ENCODE results near the gene MEF2C. TPM values are rescaled to one million over a fixed set of nuclear protein-coding genes. Genes with fewer than 3 reads are reported as not detected.
A peak's percentile ranks its signal among the peaks of the same experiment; 100 is the strongest.

Gene MEF2C
- total RNA-seq, 3 donors from 2014 or later (not counting 1 experiment from before 2014, with no cell fraction given): 9.2 to 22.0 (median 18.3) TPM

- WGBS (ENCODE audit: insufficient coverage): 69% methylated on average over 7 of the region's 7 CpGs
- no peaks in the 10 kb centered on the region for H3K36me3 ChIP-seq (ENCODE audit: control insufficient read depth, insufficient read depth, low read length)
These were observed 148.0 kb downstream of the MEF2C start for GRCh38 chr5:88734983-88735382.

GRCh38 chr5:88734191-88734640 lies 148.8 kb downstream of the MEF2C start:
- H3K27me3 ChIP-seq (ENCODE audit: control insufficient read depth, insufficient read depth, low read length): no peaks in the 10 kb centered on the region
- peak overlapping the region; percentile 66 for H3K27ac ChIP-seq (ENCODE audit: low read length)
- Mint-ChIP-seq H3K4me3 (peak overlapping the region; percentile 70), H3K27me3 (ENCODE audit: low read depth in 2 of 2) (no peaks in the 10 kb centered on the region), H3K27ac (peak overlapping the region; percentile 77 to 79), H3K36me3 (no peaks in the 10 kb centered on the region), H3K9me3 (no peaks in the 10 kb centered on the region), H3K4me1 (peaks cover 17 to 28% of the 10 kb centered on the region in 2 donors)
- intact Hi-C loops (cut with micrococcal nuclease): loop anchor here (5.0 kb wide), 2 partner anchors 93 to 148 kb away; partner anchors contain the start of gene MEF2C
- no peak for TF ChIP-seq CTCF (IDR thresholded peaks at IDR 0.05)
- no peaks in the 10 kb centered on the region for H3K36me3 ChIP-seq (ENCODE audit: control insufficient read depth, insufficient read depth, low read length)
- H3K4me1 ChIP-seq (ENCODE audit: control insufficient read depth, insufficient read depth, low read length): peaks cover 8% of the 10 kb centered on the region
- no peak overlapping the region for H3K4me3 ChIP-seq (ENCODE audit: low read length)
- 3% methylated on average over 4 of the region's 6 CpGs for WGBS (ENCODE audit: insufficient coverage)
- H3K9me3 ChIP-seq (ENCODE audit: control insufficient read depth, insufficient read depth, low read length): no peaks in the 10 kb centered on the region
- ATAC-seq: peak; percentile 80 to 83 (median 80)
- peak in 1 of 2 donors; percentile 17 for DNase-seq

More at GRCh38 chr5:88734983-88735382, 148.0 kb downstream of the MEF2C start:
- intact Hi-C loops (cut with micrococcal nuclease): loop anchor here (5.0 kb wide), 2 partner anchors 92 to 147 kb away; partner anchors contain the start of gene MEF2C
- no peak for TF ChIP-seq CTCF (IDR thresholded peaks at IDR 0.05)
- no peaks in the 10 kb centered on the region for H3K27me3 Mint-ChIP-seq (ENCODE audit: low read depth in 2 of 2)
- H3K4me3 Mint-ChIP-seq: no peak overlapping the region
- Histone ChIP-seq H3K27me3 (ENCODE audit: control insufficient read depth, insufficient read depth, low read length) (no peaks in the 10 kb centered on the region), H3K9me3 (ENCODE audit: control insufficient read depth, insufficient read depth, low read length) (no peaks in the 10 kb centered on the region), H3K4me1 (ENCODE audit: control insufficient read depth, insufficient read depth, low read length) (peaks cover 8% of the 10 kb centered on the region), H3K4me3 (ENCODE audit: low read length) (no peak overlapping the region), H3K27ac (ENCODE audit: low read length) (peak overlapping the region; percentile 66)
- ATAC-seq: no peak
- H3K9me3 Mint-ChIP-seq: no peaks in the 10 kb centered on the region
- no peaks in the 10 kb centered on the region for H3K36me3 Mint-ChIP-seq
- H3K27ac Mint-ChIP-seq: peak overlapping the region; percentile 77 to 79
- H3K4me1 Mint-ChIP-seq: peaks cover 17 to 28% of the 10 kb centered on the region in 2 donors
- DNase-seq: no peak

- no peaks in the 10 kb centered on the region for H3K9me3 ChIP-seq (ENCODE audit: control insufficient read depth, insufficient read depth, low read length)
- Mint-ChIP-seq H3K27me3 (ENCODE audit: low read depth in 2 of 2) (no peaks in the 10 kb centered on the region), H3K36me3 (no peaks in the 10 kb centered on the region), H3K4me3 (no peak overlapping the region), H3K4me1 (peaks cover 17 to 28% of the 10 kb centered on the region in 2 donors), H3K27ac (peak overlapping the region; percentile 77 to 79), H3K9me3 (no peaks in the 10 kb centered on the region)
- intact Hi-C loops (cut with micrococcal nuclease): loop anchor here (5.0 kb wide), 2 partner anchors 94 to 149 kb away; partner anchors contain the start of gene MEF2C
- no peak overlapping the region for H3K4me3 ChIP-seq (ENCODE audit: low read length)
- WGBS (ENCODE audit: insufficient coverage): 85% methylated on average over 2 of the region's 2 CpGs
- H3K36me3 ChIP-seq (ENCODE audit: control insufficient read depth, insufficient read depth, low read length): peaks cover 3% of the 10 kb centered on the region
- peak overlapping the region; percentile 34 for H3K27ac ChIP-seq (ENCODE audit: low read length)
- no peak for DNase-seq
- ATAC-seq: no peak
- peaks cover 8% of the 10 kb centered on the region for H3K4me1 ChIP-seq (ENCODE audit: control insufficient read depth, insufficient read depth, low read length)
- H3K27me3 ChIP-seq (ENCODE audit: control insufficient read depth, insufficient read depth, low read length): no peaks in the 10 kb centered on the region
- TF ChIP-seq CTCF (IDR thresholded peaks at IDR 0.05): no peak
These were observed 150.1 kb downstream of the MEF2C start for GRCh38 chr5:88732862-88733261.

Measured in natural killer cell (primary cell).